NCI-H2081 treated with DMSO at 0.1 percent for 48 hours (cell line): ENCODE data around the gene MGAT2.
"Not testable (repeated sequence)": the region's sequence is repeated elsewhere in the genome, so short reads cannot be mapped to it uniquely, and the experiment has no call there.

Experiments used
- DNase-seq: peaks from one replicate; lab custom pipeline; 2025; lab: John Stamatoyannopoulos, UW

MGAT2 gene

DNA sequence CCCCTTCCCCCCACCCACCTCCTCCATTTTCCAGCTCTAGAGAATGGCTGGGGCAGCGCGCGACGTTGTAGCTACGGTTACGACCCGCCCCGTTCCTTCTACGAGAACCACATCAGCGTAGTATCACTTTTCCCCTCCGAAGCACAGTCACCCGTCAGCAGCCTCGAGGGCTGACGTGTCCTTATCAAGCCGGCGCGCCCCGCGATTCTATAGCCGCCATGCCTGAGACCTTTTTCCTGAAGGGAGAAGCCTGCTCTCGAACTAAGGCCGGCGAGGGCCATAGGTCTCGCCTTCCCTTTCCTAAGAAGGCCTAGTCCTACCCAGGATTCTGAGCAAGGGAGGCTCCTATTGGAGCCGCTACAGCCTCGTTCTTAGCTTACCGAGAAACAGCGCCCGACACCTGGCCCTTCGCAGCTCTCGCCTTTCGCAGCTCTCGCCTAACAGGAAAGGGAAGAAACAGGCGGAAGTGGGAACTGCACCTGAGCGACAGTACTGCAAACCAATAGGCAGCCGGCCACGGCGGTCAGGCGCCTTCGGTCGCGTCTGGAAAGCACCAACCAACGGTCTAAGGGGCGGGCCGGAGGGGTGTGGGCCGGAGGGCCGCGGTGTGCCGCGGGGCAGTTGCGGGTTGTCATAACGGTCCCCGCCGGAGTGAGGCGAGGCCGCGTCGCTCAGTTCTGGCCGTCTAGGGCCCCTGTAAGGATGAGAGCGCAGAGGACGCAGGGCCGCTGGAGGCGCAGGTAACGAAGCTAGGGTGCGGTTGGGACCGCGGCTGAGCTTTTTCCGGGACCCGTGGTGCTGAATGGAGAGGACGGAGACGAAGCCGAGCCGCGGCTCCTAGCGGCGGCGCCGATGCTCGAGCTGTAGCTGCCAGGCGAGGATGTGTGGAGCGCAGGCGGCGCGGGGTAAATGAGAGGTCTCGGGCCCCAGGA lies at the start of gene MGAT2, which contains the start of gene RPL36AL:
Gene MGAT2, plus strand, starts transcription at position 618 of the 932 bp plus-strand sequence. CDS start 470 bp downstream, outside the sequence.
Gene RPL36AL, minus strand, starts transcription at position 445 of the 932 bp plus-strand sequence. CDS start 1,522 bp downstream, outside the sequence.
- peak; percentile 92 for DNase-seq

DNA sequence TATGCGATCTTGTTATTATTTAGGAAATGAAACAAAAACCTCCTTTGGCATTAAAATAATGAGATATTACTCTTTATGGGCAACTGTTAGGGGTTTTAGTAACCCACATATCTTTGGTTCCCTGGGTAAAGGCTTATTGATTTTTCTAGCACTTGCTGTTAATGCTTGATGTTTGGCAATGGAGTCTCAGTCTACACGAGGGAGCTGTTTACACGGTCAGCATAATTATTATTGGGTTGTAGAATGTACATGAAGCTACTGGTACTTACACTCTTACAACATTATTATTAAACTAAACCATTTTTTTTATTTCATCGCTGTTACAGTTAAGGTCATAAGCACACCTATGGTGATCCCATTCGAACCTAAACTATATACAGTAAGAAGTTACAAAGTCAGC lies 46.6 kb upstream of the MGAT2 start:
- no peak for DNase-seq

DNA sequence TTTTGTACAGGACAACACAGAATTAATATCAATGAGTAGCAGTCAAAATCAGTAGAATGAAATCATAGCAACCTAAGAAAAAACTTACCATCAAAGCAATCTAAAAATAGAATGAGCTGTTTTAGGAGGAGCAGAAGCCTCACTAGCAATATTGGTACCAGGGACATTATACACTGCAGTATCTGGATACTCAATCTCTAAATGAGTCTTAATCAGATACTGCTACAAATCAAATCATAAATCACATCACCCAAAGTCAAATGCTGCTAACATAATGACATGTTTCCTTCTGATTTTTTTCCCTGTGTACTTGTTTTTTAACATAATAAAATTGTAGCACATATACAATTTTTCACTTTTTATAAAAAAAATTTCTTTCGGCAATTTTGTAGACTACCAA lies 42.5 kb upstream of the MGAT2 start:
- no peak for DNase-seq

DNA sequence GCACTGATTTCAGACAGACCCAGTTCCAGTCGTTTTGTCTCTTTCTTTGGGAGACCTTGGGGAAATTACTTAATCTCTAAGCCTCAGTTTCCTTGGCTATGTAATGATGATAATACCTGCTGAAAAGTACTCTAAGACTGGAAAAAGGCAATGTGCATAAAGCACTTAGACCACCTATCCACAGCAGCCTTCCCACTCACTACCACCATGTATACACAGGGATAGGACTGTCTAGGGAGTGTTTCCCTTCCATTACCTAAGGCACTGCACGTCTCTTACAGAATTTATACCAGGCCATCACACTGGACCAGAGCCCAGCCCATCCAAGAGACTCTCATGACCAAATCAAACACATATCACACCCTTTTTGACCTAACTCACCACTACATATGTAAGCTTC lies 40.8 kb upstream of the MGAT2 start:
- no peak for DNase-seq

DNA sequence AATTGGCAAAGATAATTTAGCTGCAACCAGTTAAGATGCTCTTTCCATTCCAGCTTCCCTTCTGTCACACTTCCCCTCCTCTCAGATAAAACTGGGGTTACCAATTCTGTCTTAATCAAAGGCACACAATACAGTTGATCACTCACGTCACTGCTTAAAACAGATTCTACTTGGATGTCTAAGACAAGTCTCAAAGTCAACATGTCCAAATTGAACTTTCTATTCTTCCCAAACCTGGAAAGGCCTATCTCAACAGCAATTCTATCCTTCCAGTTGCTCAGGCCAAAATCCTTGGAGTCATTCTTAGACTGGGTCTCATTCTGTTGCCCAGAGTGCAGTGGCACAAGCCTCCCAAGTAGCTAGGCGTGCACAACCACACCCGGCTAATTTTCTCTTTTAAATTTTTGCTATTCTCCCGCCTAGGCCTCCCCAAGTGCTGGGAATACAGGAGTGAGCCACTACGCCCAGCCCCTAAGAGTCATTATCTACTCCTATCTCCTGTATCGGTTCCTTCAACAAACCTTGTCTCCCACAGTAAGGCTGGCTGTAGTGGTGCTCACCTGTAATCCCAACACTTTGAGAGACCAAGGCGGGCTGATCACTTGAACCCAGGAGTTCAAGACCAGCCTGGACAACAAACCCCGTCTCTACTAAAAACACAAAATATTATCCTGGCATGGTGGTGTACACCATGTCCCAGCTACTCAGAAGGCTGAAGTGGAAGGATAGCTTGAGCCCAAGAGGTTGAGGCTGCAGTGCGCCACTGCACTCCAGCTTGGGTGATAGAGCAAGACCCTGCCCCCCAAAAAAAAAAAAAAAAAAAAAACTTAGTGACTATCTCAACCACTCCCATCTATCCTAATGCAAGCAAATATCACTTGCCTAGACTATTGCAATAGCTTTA lies 39.1 kb upstream of the MGAT2 start:
- DNase-seq: no peak

DNA sequence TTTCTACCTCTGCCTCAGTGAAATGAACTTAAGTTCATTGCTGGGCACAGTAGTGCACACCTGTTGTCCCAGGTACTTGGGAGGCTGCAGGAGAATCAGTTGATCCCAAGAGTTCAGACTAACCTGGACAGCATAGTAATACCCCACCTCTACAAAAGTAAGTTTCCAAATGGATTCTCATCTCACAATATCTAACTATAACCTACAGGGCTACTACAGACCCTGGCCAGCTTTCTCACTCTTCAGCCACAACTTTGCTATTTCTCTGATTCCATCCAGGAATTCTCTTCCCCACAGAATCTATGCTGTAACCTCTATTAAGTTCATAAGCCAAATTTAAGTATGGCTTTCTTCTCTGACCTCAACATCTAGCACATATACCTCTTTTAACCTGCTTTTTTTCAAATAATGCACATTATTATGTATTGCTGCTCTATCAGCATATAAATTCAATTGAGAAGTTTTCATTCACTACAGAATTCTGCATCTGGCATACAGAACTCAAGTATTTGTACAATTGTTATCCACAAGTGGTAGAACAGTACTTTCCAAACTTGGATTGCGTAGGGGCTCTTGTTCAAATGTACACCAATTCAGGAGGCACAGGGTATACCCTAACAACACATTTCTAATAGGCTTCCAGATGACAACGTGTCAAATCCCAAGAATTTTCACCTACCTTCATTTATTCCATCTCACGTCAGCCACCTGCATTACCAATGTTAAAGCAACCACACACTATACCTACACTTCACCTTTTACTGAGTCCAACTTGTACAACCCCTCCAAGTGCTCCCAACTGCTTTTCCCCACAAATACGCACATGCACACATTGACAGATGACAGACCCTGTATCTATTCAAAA lies 38.3 kb upstream of the MGAT2 start:
- DNase-seq: no peak

DNA sequence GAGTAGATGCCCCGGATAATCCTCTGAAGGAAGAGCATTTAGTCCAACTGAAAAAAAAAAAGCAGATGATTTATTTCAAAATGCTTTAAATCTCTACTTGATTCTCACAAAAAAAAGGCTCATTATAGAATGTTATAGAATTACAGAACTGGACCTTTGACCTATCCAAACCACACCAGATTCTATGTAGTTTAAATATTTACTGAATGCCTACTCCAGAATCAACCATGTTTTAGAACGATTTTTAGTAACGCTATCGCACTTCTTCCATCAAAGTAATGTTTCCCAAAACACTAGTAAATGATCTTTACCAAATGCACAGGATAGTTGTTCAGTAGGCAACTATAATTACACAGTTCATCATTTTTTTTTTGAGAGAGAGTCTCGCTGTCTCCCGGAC lies 37.0 kb upstream of the MGAT2 start:
- no peak for DNase-seq

DNA sequence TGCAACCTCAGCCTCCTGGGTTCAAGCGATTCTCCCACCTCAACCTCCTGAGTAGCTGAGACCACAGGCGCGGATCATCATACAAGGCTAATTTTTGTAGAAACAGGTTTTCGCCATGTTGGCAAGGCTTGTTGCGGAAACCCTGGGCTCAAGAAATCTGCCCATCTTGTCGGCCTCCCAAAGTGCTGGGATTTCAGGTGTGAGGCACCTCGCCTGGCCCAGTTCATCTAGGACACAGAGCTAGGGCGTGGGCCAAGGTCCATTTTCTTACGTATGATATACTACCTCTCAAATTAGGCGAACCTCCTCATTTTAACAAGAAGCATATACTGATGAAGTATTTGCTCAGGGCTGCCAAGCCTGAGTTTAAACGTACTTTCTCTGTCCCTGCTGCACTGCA lies 36.5 kb upstream of the MGAT2 start:
- no peak for DNase-seq

DNA sequence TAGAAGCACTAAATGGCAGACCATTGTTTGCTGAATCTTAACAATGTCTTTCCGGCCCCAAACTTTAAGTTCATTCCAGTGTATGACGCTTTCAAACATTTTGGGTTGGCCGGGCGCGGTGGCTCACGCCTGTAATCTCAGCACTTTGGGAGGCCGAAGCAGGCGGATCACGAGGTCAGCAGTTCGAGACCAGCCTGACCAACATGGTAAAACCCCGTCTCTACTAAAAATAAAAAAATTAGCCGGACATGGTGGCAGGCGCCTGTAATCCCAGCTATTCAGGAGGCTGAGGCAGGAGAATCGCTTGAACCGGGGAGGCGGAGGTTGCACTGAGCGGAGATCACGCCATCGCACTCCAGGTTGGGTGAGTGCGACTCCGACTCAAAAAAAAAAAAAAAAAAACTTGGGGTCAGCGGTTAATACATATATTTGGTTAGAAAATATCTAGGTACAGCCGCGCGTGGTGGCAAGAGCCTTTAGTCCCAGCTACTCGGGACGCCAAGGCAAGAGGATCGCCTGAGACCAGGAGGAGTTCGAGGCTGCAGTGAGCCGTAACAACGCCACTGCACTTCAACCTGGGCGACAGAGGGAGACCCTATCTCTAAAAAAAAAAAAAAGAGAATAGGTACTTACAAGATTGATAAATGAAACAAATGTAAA lies 35.5 kb upstream of the MGAT2 start:
- DNase-seq: not testable (repeated sequence)

DNA sequence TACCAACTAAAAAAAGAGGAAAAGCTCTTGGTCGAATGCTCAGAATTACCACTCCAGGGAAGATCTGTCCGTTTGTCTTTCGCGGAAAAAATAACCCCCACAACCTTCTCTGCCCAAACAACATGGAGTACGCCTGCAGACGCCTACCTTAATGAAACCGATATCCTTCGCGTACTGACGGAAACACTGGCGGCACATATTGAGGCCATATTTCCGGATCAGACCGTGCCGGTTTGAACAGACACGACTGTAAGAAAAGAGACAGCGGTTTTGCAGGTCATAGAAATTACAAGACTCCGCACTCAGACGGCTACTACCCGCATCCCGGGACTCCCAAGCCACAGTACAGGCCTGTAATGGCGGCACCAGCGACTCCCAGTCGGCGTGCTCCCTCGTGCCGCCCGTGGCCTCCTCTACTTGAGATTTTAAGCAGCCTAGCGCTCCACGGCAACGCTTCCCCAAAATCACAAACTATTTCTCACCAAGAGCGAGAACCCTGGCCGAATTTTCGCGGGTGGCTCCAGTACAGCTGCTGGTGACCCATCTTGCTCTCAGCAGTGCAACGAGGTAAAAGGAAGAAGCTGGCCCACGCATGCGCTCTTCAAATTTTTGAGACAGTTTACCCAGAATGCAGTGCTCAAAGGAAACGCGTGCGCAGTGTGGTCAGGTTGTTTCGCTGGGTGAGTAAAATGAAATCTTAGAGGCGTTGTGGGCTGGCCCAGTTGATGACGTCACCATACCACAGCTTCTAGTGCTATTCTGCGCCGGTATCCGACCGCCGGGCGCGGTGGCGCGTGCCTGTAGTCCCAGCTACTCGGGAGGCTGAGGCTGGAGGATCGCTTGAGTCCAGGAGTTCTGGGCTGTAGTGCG lies 34.6 kb upstream of the MGAT2 start, which contains the start of gene RPS29:
Gene RPS29, minus strand, starts transcription at position 578 of the 870 bp plus-strand sequence. Its CDS starts 34 bp downstream, at position 544.
- peak; percentile 99 for DNase-seq

DNA sequence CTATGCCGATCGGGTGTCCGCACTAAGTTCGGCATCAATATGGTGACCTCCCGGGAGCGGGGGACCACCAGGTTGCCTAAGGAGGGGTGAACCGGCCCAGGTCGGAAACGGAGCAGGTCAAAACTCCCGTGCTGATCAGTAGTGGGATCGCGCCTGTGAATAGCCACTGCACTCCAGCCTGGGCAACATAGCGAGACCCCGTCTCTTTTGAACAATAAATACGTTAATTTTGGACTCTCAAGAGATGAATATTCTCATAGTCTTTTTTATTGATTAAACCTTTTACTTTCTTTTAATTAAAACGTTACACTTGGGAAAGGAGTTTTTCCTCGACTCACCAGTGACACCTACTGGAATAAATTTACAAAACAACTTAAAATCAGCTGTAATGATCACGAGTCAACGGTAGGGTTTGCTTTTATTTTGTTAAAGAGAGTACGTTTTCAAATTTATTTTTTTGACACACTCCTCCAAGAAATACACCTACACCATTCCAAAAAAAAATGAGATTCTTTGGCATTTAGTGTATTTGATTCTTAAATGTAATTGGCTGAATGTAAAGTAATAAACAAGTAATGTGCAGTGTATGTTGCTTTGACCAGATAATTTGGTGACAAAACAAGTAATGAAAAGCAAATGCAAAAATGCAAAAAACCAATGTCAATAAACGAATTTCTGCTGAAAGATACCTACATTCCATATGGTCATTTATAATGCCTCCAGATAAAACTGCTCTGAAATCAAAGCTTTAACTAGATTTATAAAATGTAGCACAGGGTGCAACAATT lies 33.7 kb upstream of the MGAT2 start:
- DNase-seq: peak; percentile 54

DNA sequence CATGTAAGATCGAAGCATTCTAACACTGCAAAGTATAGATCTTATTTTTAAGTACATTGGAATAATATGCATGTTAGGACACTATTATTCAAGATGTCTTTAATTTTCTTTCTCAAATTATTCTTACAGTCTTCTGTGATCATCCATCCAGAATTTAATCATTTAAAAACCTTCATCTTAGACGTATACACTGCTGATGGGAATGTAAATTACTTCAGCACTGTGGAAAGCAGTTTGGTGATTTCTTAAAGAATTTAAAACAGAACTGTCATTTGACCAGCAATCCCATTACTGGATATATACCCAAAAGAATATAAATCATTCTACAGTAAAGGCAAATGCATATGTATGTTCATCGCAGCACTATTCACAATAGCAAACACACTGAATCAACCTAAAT lies 31.2 kb upstream of the MGAT2 start:
- DNase-seq: no peak

DNA sequence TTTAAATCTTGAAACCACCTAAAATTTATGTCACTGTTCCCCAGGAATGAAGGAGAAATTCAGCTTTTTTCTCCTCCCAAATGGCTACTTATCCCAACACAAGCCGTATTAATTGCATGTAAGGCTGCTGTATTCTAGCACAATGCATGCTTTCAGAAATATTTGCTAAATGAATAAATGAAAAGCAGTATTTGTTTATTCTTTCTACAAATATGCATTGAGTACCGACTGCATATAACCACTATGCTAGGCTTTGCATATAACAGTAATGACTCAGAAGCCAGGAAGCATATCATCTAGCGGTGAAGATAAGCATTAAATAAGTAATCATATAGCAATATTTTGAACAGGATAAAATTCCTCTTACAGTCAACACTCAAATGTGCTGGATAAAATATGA lies 27.6 kb upstream of the MGAT2 start:
- no peak for DNase-seq

DNA sequence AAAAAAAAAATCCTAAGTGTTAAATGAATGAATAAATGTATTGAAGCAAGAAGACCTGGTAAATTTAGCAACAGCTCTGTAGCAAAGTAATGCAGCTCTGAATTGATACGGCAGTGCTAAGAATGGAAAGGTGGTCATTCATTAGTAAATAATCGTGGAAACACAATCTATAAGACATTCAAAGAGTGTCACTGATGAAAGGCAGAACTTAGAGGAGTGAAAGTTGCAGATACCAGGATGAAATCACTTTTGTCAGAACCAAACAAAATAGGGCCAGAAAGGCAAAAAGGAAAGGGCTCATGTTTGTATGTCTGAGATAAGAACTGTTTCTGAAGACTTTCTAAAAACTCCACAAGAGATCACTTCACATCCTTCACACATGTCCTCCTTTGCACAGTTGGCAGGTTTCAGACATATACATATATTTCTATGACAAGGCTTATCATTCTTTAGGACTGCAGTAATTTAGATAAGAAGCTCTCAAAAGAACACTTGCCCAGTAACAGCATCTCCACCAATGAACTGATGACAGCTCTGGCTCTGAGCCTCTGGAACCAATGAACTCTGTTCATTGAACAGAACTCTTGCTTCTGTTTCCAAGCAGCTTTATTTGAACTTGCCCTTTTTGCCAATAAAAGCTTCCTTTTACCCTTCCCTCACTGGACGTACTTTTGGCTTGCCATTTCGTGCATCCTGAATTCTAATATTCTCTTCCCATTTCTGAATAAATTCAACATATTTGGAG lies 26.1 kb upstream of the MGAT2 start:
- no peak for DNase-seq

DNA sequence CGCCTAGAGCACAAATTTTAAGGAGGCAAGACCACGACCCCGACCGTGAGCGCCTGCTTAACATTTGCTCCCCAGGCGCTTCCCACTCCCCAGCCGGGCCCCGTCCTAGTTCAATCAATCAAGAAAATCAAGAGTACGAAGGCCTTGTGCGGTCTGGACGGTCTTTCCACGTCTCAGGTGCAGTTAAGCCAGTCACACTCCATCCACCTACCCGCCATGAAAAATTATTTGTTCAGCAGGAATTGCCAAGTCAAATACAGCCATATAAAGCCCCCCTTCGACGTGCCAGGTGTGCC lies 22.5 kb upstream of the MGAT2 start:
- DNase-seq: no peak

DNA sequence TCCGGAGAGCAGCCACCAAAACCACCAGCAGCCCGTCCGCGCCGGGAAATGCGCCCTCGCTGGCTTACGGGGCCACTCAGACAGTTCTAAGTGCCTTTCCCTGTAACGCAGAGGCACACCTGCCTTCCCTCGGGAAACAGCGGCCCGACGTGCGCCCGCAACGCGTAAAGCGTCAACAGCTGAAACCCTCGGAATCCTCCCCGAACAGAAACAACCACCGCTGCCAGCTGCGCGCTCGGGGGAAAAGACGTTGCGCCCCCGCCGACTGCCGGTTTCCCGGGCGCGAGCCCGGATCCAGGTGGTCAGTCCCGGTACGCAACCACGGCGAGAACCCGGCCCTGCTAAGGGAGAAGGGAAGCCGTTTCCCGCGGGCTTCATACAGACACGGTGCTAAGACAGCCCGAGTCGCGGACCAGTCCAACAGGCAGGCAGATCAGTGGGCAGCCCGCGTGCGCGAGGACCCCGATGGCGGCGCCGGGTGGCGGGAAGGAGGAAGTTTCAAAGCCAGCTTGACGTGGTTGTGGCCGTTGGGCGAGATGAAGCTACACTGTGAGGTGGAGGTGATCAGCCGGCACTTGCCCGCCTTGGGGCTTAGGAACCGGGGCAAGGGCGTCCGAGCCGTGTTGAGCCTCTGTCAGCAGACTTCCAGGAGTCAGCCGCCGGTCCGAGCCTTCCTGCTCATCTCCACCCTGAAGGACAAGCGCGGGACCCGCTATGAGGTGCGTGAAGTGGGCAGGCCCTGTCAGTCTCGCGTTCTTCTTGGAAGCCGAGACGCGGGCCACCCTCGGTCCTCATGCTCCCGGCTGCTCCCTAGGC lies 21.9 kb upstream of the MGAT2 start, which contains the start of gene LRR1:
Gene LRR1, plus strand, starts transcription at position 456 of the 816 bp plus-strand sequence. Its CDS starts 81 bp downstream, at position 537.
- peak; percentile 21 for DNase-seq

DNA sequence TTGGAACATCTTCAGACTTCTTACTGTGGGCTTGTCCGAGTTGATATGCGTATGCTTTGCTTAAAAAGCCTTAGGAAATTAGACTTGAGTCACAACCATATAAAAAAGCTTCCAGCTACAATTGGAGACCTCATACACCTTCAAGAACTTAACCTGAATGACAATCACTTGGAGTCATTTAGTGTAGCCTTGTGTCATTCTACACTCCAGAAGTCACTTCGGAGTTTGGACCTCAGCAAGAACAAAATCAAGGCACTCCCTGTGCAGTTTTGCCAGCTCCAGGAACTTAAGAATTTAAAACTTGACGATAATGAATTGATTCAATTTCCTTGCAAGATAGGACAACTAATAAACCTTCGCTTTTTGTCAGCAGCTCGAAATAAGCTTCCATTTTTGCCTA lies 13.0 kb upstream of the MGAT2 start:
- DNase-seq: no peak

DNA sequence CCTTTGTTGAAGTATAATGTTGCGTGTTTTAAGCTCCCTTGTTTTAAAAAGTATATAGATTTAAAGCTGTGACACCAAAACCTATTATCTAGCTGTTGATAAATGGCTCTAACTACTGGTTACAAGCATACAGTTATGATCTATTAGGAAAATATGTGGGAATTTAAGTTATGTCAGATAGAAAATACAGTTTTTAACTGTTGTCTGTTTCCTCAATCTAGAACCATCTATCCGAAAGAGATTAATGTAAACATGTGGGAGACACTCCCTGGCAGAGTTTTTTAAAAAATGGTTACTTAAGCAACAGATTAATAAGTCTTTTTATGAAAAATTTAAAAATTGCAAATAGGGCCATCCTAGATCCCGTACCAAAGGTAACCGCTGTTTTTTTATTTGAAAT lies 8.3 kb upstream of the MGAT2 start:
- no peak for DNase-seq
